Left ventricle myocardium inferior (tissue), 1 donor: ENCODE measurements around the gene SPAG4. TPM values are rescaled to one million over a fixed set of nuclear protein-coding genes. Genes with fewer than 3 reads are reported as not detected.

ENCODE experiments used
- DNase-seq: peaks from one replicate; pipeline ENCODE4 v3.0.0-alpha.2; 2020
- H3K27ac ChIP-seq: fragments of 200-600 bp; replicated peaks from 2 replicates; pipeline ENCODE4 v1.8.0; 2021
- H3K27me3 ChIP-seq: fragments of 200-600 bp; 2 replicates; pipeline ENCODE4 v1.8.0; 2021; ENCODE audit warnings: low read depth
- H3K36me3 ChIP-seq: fragments of 200-600 bp; 2 replicates; pipeline ENCODE4 v1.8.0; 2021
- H3K4me1 ChIP-seq: fragments of 200-600 bp; 2 replicates; pipeline ENCODE4 v1.8.0; 2021
- H3K4me3 ChIP-seq: fragments of 200-600 bp; 2 replicates; pipeline ENCODE4 v1.8.0; 2021; ENCODE audit warnings: mild to moderate bottlenecking, moderate library complexity
- H3K9me3 ChIP-seq: fragments of 200-600 bp; replicated peaks from 2 replicates; pipeline ENCODE4 v1.8.0; 2021
- CTCF ChIP-seq: fragments of 200-600 bp; IDR thresholded peaks from 2 replicates; pipeline ENCODE4 v1.8.0; 2021; ENCODE audit warnings: antibody characterized with exemption, mild to moderate bottlenecking, borderline replicate concordance
- intact Hi-C: fragments of 100-400 bp; cut with micrococcal nuclease; formaldehyde crosslinking; loops from one replicate; pipeline ENCODE4 v1.11.0; 2022
- total RNA-seq: library from RNA; stranded (reverse); fragmentation: NEBNext Ultra II Directional; extraction: Animal tissue kit (Norgen Biotek cat#: 25700); gene quantifications from one replicate; pipeline ENCODE4 v1.2.1, GENCODE V29; 2021
- donor health status: DM: no; HTN: yes; CAD: no; lungs with severe emphysema.

The SPAG4 gene
- total RNA-seq, 1 donor from 2014 or later, result 2.3 TPM

GRCh38 chr20:35576816-35577215, 38.8 kb upstream of the SPAG4 start:
- H3K36me3 ChIP-seq, result peaks cover 6% of the 10 kb centered on the region
- no peak overlapping the region for H3K4me3 ChIP-seq
- H3K27me3 ChIP-seq, result no peaks in the 10 kb centered on the region
- H3K4me1 ChIP-seq, result no peaks in the 10 kb centered on the region
- no peak for TF ChIP-seq CTCF
- no peak for DNase-seq
- no peak overlapping the region for H3K27ac ChIP-seq
- H3K9me3 ChIP-seq, result peaks cover 32% of the 10 kb centered on the region
- intact Hi-C loops, result no loop called here

GRCh38 chr20:35578469-35578868, 37.2 kb upstream of the SPAG4 start:
- TF ChIP-seq CTCF, result no peak
- peaks cover 24% of the 10 kb centered on the region for H3K9me3 ChIP-seq
- intact Hi-C loops, result no loop called here
- H3K4me1 ChIP-seq, result no peaks in the 10 kb centered on the region
- DNase-seq, result no peak
- no peak overlapping the region for H3K27ac ChIP-seq
- H3K27me3 ChIP-seq, result no peaks in the 10 kb centered on the region
- no peaks in the 10 kb centered on the region for H3K36me3 ChIP-seq
- H3K4me3 ChIP-seq, result no peak overlapping the region

- H3K4me3 ChIP-seq, result no peak overlapping the region
- no peaks in the 10 kb centered on the region for H3K4me1 ChIP-seq
- H3K27ac ChIP-seq, result no peak overlapping the region
- intact Hi-C loops, result no loop called here
- no peaks in the 10 kb centered on the region for H3K27me3 ChIP-seq
- H3K9me3 ChIP-seq, result peaks cover 17% of the 10 kb centered on the region
- DNase-seq, result no peak
- no peaks in the 10 kb centered on the region for H3K36me3 ChIP-seq
- no peak for TF ChIP-seq CTCF
Measured at GRCh38 chr20:35579196-35579595, 36.4 kb upstream of the SPAG4 start.

- Histone ChIP-seq H3K4me1 (no peaks in the 10 kb centered on the region), H3K27me3 (no peaks in the 10 kb centered on the region), H3K36me3 (no peaks in the 10 kb centered on the region), H3K9me3 (peaks cover 15% of the 10 kb centered on the region), H3K4me3 (no peak overlapping the region), H3K27ac (no peak overlapping the region)
- intact Hi-C loops, result no loop called here
- TF ChIP-seq CTCF, result no peak
- DNase-seq, result no peak
Measured at GRCh38 chr20:35582131-35582530, 33.5 kb upstream of the SPAG4 start.

GRCh38 chr20:35582741-35583404, 32.8 kb upstream of the SPAG4 start:
- Histone ChIP-seq H3K9me3 (peaks cover 15% of the 10 kb centered on the region), H3K36me3 (no peaks in the 10 kb centered on the region), H3K4me3 (no peak overlapping the region), H3K27ac (no peak overlapping the region), H3K27me3 (no peaks in the 10 kb centered on the region), H3K4me1 (no peaks in the 10 kb centered on the region)
- intact Hi-C loops, result no loop called here
- DNase-seq, result no peak
- no peak for TF ChIP-seq CTCF
